Left kidney (tissue), 2 donors: ENCODE results near the gene PRKAA1. TPM values are rescaled to one million over a fixed set of nuclear protein-coding genes. Genes with fewer than 3 reads are reported as not detected.
"Not testable (repeated sequence)": the region's sequence is repeated elsewhere in the genome, so short reads cannot be mapped to it uniquely, and the experiment has no call there.

ENCODE experiments used
- DNase-seq: peaks from one replicate; pipeline ENCODE4 v3.0.0-alpha.2; 2013
- polyA plus RNA-seq: library from polyadenylated mRNA; unstranded; fragments of 120-200 nt; gene quantifications from one replicate; pipeline ENCODE4 v1.2.1, GENCODE V29; 2013; ENCODE audit not compliant: insufficient read length

PRKAA1 gene
- polyA plus RNA-seq, 1 donor: 106 TPM

GRCh38 chr5:40735609-40736008 lies 62.6 kb downstream of the PRKAA1 start:
- no peak for DNase-seq

GRCh38 chr5:40734986-40735385 lies 63.2 kb downstream of the PRKAA1 start:
- DNase-seq: no peak

GRCh38 chr5:40733879-40734563 lies 64.2 kb downstream of the PRKAA1 start:
- DNase-seq: no peak

- DNase-seq: no peak
Observed at GRCh38 chr5:40733434-40733833, 64.7 kb downstream of the PRKAA1 start.

- not testable (repeated sequence) for DNase-seq
Observed at GRCh38 chr5:40722497-40722911, 75.7 kb downstream of the PRKAA1 start.

GRCh38 chr5:40720069-40720468 lies 78.1 kb downstream of the PRKAA1 start:
- DNase-seq: no peak

GRCh38 chr5:40717281-40717680 lies 80.9 kb downstream of the PRKAA1 start:
- no peak for DNase-seq

- DNase-seq: no peak
Observed at GRCh38 chr5:40716590-40716989, 81.6 kb downstream of the PRKAA1 start.

- DNase-seq: no peak
Observed at GRCh38 chr5:40716000-40716399, 82.2 kb downstream of the PRKAA1 start.

- no peak for DNase-seq
Observed at GRCh38 chr5:40714001-40714400, 84.2 kb downstream of the PRKAA1 start.

- DNase-seq: not testable (repeated sequence)
Observed at GRCh38 chr5:40710575-40710974, 87.6 kb downstream of the PRKAA1 start.

Other genes starting within 250 kb of the PRKAA1 start
- 10.3 TPM for gene PTGER4, start 118.5 kb downstream of the PRKAA1 start, polyA plus RNA-seq
- gene TTC33, start 42.4 kb downstream of the PRKAA1 start, polyA plus RNA-seq: 39.5 TPM
- 1,634 TPM for gene RPL37, start 36.8 kb upstream of the PRKAA1 start, polyA plus RNA-seq
- gene CARD6, start 43.0 kb upstream of the PRKAA1 start, polyA plus RNA-seq: 3.1 TPM
- 148 TPM for gene C7, start 111.1 kb upstream of the PRKAA1 start, polyA plus RNA-seq